HepG2 (cell line): ENCODE data around the gene CD300LG. TPM values are rescaled to one million over a fixed set of nuclear protein-coding genes. Genes with fewer than 3 reads are reported as not detected.
A peak's percentile ranks its signal among the peaks of the same experiment; 100 is the strongest.

Source experiments
- BCL3 ChIP-seq: sonication (generic); formaldehyde crosslinking; IDR thresholded peaks from 2 replicates; pipeline ENCODE4 v1.5.1; 2020; ENCODE audit warnings: mild to moderate bottlenecking, missing genetic modification reagents, moderate library complexity
- CBX5 ChIP-seq: sonication (generic); formaldehyde crosslinking; IDR thresholded peaks from 2 replicates; pipeline ENCODE4 v1.4.0; 2020; ENCODE audit warnings: missing genetic modification reagents, borderline replicate concordance
- HNF1B ChIP-seq: sonication (generic); formaldehyde crosslinking; IDR thresholded peaks from 2 replicates; pipeline ENCODE4 v1.5.1; 2020; ENCODE audit warnings: mild to moderate bottlenecking, moderate library complexity, missing genetic modification reagents
- NCOA1 ChIP-seq: sonication (generic); formaldehyde crosslinking; IDR thresholded peaks from 2 replicates; pipeline ENCODE4 v1.9.0; 2021; ENCODE audit warnings: missing genetic modification reagents
- NFIB ChIP-seq: sonication (generic); formaldehyde crosslinking; IDR thresholded peaks from 2 replicates; pipeline ENCODE4 v1.9.0; 2021; ENCODE audit warnings: missing genetic modification reagents, mild to moderate bottlenecking, borderline replicate concordance
- PITX1 ChIP-seq: sonication (generic); formaldehyde crosslinking; IDR thresholded peaks from 2 replicates; pipeline ENCODE4 v1.5.1; 2020; ENCODE audit warnings: mild to moderate bottlenecking, missing genetic modification reagents
- RERE ChIP-seq: IDR thresholded peaks from 2 replicates; pipeline ENCODE4 v1.6.1; 2016; ENCODE audit warnings: low read depth, missing genetic modification reagents, missing compliant biosample characterization
- SMYD3 ChIP-seq: sonication (generic); formaldehyde crosslinking; IDR thresholded peaks from 2 replicates; pipeline ENCODE4 v1.8.1; 2023; ENCODE audit warnings: mild to moderate bottlenecking, missing genetic modification reagents
- SPEN ChIP-seq: sonication (generic); formaldehyde crosslinking; IDR thresholded peaks from 2 replicates; pipeline ENCODE4 v1.5.1; 2020; ENCODE audit warnings: low read depth, mild to moderate bottlenecking, missing genetic modification reagents
- SRSF4 ChIP-seq: fragments of 200-400 bp; formaldehyde crosslinking; IDR thresholded peaks from one replicate; pipeline ENCODE4 v1.6.1; 2018; ENCODE audit warnings: mild to moderate bottlenecking, low read depth, low read length, moderate library complexity; ENCODE audit not compliant: poor library complexity, severe bottlenecking
- YY1 ChIP-seq: IDR thresholded peaks from 2 replicates; pipeline ENCODE4 v1.6.1; 2011; ENCODE audit warnings: low read length, low read depth, moderate library complexity, mild to moderate bottlenecking; ENCODE audit not compliant: insufficient read depth, insufficient replicate concordance
- ZC3H13 ChIP-seq: sonication (generic); formaldehyde crosslinking; IDR thresholded peaks from 2 replicates; pipeline ENCODE4 v1.8.1; 2023; ENCODE audit warnings: mild to moderate bottlenecking, missing genetic modification reagents, moderate library complexity
- ZFP62 ChIP-seq: sonication (generic); formaldehyde crosslinking; IDR thresholded peaks from 2 replicates; pipeline ENCODE4 v1.4.0; 2020; ENCODE audit warnings: missing genetic modification reagents
- ZFX ChIP-seq: sonication (generic); formaldehyde crosslinking; IDR thresholded peaks from 2 replicates; pipeline ENCODE4 v1.4.0; 2020; ENCODE audit warnings: mild to moderate bottlenecking, low read depth, missing genetic modification reagents, moderate library complexity
- ZKSCAN8 ChIP-seq: IDR thresholded peaks from 2 replicates; pipeline ENCODE4 v1.6.1; 2016; ENCODE audit warnings: borderline replicate concordance, missing genetic modification reagents, missing compliant biosample characterization
- ZNF337 ChIP-seq: sonication (generic); formaldehyde crosslinking; IDR thresholded peaks from 2 replicates; pipeline ENCODE4 v1.5.1; 2020; ENCODE audit warnings: missing genetic modification reagents, low read depth, mild to moderate bottlenecking, borderline replicate concordance
- ZNF512 ChIP-seq: sonication (generic); formaldehyde crosslinking; IDR thresholded peaks from 2 replicates; pipeline ENCODE4 v1.4.0; 2020; ENCODE audit warnings: mild to moderate bottlenecking, missing genetic modification reagents
- ZNF883 ChIP-seq: sonication (generic); formaldehyde crosslinking; IDR thresholded peaks from 2 replicates; pipeline ENCODE4 v1.5.1; 2020; ENCODE audit warnings: mild to moderate bottlenecking, missing genetic modification reagents; ENCODE audit errors: not compliant biosample characterization
- polyA plus RNA-seq, 8 experiments: library from polyadenylated mRNA; depleted of rRNA in 3 of 8; stranded (reverse) in 7 of 8; unstranded in 1 of 8; fragments of >200 nt; fragmentation: Illumina TruSeq in 4 of 8; extraction: Trizol in 4 of 8; gene quantifications; 2 replicates each; pipeline versions ENCODE4 v1.2.1 to v1.2.3, GENCODE V29; 2011 to 2016; ENCODE audit warnings: low read depth in 4 of 8, missing spikeins in 1 of 8, mixed read lengths in 1 of 8; ENCODE audit not compliant: insufficient read depth in 1 of 8
- total RNA-seq, 5 experiments: library from RNA; depleted of rRNA; stranded (reverse); fragments of >200 nt; fragmentation: Illumina TruSeq; extraction: Trizol; gene quantifications; 2 replicates each; pipeline ENCODE4 v1.2.3, GENCODE V29; 2016; ENCODE audit warnings: low read depth in 1 of 5

Gene CD300LG
- total and polyA plus RNA-seq, 2 of the 13 experiments (the other 11 are each of a cell fraction or from before 2014, with no cell fraction given), result not detected

- TF ChIP-seq RERE (CRISPR knock-in tag) (no peak), ZKSCAN8 (peak; percentile 29; the same call in 1 of the 2 replicates), HNF1B (0 out of 2 replicates have a peak, but pooled peaks have one; percentile 27), YY1 (peak; percentile 26), ZNF883 (CRISPR knock-in tag) (no peak), ZNF512 (CRISPR knock-in tag) (no peak), SPEN (CRISPR knock-in tag) (0 out of 2 replicates have a peak, but pooled peaks have one; percentile 44), NFIB (no peak), BCL3 (CRISPR knock-in tag) (no peak), ZC3H13 (CRISPR knock-in tag) (no peak), CBX5 (peak; percentile 71; the same call in 1 of the 2 replicates), SRSF4 (no peak), PITX1 (CRISPR knock-in tag) (no peak), SMYD3 (CRISPR knock-in tag) (no peak), NCOA1 (CRISPR knock-in tag) (no peak), ZFP62 (CRISPR knock-in tag) (no peak), ZFX (peak; percentile 76), ZNF337 (no peak)
Measured at GRCh38 chr17:43846221-43846712, 709 bp upstream of the CD300LG start (continued).
